Stimulated activated CD4-positive, alpha-beta T cell treated with anti-CD3 and anti-CD28 coated beads, Interleukin-2, amount 100 ng/mL, for 24 hours (primary cell): ENCODE results near the gene SLC27A6.
A peak's percentile ranks its signal among the peaks of the same experiment; 100 is the strongest.
"Not testable (repeated sequence)": the region's sequence is repeated elsewhere in the genome, so short reads cannot be mapped to it uniquely, and the experiment has no call there.

Experiments
- DNase-seq, 2 donors: peaks; one replicate each; pipeline ENCODE4 v3.0.0-alpha.2; 2020

Gene SLC27A6, protein sequence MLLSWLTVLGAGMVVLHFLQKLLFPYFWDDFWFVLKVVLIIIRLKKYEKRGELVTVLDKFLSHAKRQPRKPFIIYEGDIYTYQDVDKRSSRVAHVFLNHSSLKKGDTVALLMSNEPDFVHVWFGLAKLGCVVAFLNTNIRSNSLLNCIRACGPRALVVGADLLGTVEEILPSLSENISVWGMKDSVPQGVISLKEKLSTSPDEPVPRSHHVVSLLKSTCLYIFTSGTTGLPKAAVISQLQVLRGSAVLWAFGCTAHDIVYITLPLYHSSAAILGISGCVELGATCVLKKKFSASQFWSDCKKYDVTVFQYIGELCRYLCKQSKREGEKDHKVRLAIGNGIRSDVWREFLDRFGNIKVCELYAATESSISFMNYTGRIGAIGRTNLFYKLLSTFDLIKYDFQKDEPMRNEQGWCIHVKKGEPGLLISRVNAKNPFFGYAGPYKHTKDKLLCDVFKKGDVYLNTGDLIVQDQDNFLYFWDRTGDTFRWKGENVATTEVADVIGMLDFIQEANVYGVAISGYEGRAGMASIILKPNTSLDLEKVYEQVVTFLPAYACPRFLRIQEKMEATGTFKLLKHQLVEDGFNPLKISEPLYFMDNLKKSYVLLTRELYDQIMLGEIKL

GRCh38 chr5:128965011-128965637, at the start of gene SLC27A6:
Gene SLC27A6, plus strand, starts transcription at chr5:128965488. Its CDS starts 650 bp downstream, at chr5:128966138.
- peak in 1 of 2 donors; percentile 5 for DNase-seq

DNA sequence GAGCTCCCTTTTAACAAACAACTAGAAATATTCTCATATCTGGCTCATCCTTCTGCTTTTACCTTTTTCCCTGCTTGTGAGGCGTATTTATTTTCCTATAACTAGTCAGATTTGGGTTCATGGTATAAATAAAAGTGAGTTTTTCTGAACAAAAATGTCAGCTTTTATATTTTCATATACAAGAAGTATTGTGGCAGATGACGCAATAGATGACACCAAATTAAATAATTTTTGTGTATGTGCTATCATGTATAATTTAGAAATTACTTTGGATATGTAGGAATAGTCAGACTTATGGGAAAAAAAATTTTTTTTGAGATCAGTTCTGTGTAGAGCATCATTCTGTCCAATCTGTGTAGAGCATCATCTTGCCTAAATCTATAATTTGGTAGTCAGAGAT, 45.7 kb upstream of the SLC27A6 start:
- DNase-seq: no peak

GRCh38 chr5:128920345-128921215, 44.7 kb upstream of the SLC27A6 start:
- DNase-seq: no peak

- DNase-seq: no peak
Measured at GRCh38 chr5:128924299-128924698, 41.0 kb upstream of the SLC27A6 start.

- DNase-seq: no peak
Measured at GRCh38 chr5:128925973-128926372, 39.3 kb upstream of the SLC27A6 start.

- no peak for DNase-seq
Measured at GRCh38 chr5:128927644-128928043, 37.6 kb upstream of the SLC27A6 start.

DNA sequence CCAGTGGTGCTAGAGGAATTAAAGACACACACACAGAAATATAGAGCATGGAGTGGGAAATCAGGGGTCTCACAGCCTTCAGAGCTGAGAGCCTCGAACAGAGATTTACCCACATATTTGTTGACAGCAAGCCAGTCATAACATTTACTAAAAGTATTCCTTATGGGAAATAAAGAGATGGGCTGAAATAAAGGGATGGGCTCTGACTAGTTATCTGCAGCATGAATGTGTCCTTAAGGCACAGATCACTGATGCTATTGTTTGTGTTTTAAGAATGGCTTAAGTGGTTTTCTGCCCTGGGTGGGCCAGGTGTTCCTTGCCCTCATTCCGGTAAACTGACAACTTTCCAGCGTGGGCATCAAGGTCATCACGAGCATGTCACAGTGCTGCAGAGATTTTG, 33.1 kb upstream of the SLC27A6 start:
- DNase-seq: not testable (repeated sequence)

DNA sequence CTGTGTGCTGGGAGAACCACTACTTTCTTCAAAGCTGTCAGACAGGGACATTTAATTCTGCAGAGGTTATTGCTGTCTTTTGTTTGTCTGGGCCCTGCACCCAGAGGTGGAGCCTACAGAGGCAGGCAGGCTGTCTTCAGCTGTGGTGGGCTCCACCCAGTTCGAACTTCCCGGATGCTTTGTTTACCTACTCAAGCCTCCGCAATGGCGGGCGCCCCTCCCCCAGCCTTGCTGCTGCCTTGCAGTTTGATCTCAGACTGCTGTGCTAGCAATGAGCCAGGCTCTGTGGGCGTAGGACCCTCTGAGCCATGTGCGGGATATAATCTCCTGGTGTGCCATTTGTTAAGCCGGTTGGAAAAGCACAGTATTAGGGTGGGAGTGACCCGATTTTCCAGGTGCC, 22.2 kb upstream of the SLC27A6 start:
- DNase-seq: not testable (repeated sequence)

- DNase-seq: no peak
Measured at GRCh38 chr5:128949847-128950546, 15.3 kb upstream of the SLC27A6 start.

- not testable (repeated sequence) for DNase-seq
Measured at GRCh38 chr5:128951301-128951700, 14.0 kb upstream of the SLC27A6 start.

DNA sequence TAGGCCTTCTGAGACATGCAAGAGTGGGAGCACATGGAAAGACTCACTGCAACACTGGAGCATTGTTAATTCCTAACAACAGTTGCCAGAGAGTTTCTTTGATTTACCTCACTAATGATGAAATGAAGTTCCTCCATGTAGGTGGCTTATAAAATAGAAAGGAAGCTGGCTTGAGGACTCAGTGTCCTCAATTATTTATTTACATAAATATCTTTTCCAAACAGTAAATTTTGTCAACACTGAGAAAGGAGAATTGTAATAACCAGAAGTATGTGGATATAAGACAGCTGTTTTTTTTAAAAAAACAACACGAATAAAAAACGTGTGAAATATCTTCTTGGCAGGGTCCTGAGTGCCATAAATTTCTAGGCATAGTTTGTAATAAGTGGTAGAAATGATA, 9.1 kb upstream of the SLC27A6 start:
- DNase-seq: no peak

- no peak for DNase-seq
Measured at GRCh38 chr5:128962211-128962610, 3.1 kb upstream of the SLC27A6 start.

- DNase-seq: no peak
Measured at GRCh38 chr5:128965638-128966302, 482 bp downstream of the SLC27A6 start.

- DNase-seq: no peak
Measured at GRCh38 chr5:128966375-128966774, 1.1 kb downstream of the SLC27A6 start.

DNA sequence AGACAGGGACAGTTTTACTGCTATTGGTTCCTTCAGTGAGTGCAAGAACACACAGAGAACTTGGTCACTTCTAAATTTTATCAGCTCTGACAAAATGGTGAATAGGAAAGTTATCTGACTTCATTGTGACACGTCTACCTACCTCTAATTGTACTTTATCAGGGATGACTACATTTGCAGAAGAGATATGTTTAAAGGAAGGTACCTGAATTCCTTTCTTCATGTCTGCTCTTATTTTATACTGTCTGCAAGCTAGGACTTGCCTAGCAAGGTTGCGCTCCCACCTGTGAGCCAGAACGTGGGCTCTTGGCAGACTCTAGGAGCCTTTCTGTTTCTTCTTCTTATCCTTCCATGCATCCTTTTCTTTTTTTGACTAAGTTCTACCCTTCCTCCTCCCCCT, 1.6 kb downstream of the SLC27A6 start:
- no peak for DNase-seq

- no peak for DNase-seq
Measured at GRCh38 chr5:128973244-128973643, 8.0 kb downstream of the SLC27A6 start.

DNA sequence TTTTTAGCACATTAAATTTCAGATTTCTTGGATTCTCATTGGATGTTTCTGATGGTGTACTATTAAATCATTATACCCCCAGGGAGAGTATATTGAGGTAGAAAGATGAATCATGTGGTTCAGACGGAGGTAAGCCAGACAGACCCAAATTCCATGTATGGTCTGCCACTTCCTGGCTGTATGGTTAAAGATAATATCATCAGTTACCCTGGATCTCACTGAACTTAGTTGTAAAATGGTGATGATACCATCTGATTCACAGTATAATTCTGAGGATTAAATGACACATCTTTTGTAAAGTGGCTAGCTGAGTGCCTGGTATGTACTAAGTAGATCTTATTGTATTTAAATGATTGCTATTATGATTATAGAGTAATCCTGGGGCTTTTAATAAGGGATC, 9.3 kb downstream of the SLC27A6 start:
- DNase-seq: no peak

- no peak for DNase-seq
Measured at GRCh38 chr5:128979761-128980160, 14.5 kb downstream of the SLC27A6 start.

- DNase-seq: no peak
Measured at GRCh38 chr5:128980917-128981316, 15.6 kb downstream of the SLC27A6 start.

- no peak for DNase-seq
Measured at GRCh38 chr5:128984480-128984879, 19.2 kb downstream of the SLC27A6 start.

GRCh38 chr5:128988476-128988875, 23.2 kb downstream of the SLC27A6 start:
- no peak for DNase-seq
